GM18502 (cell line): ENCODE data around the gene UBALD1.

Experiments used
- ATAC-seq: cut with Tn5 transposase; IDR thresholded peaks from one replicate; pipeline ENCODE4 v1.9.1; 2021; ENCODE audit warnings: mild to moderate bottlenecking; ENCODE audit not compliant: unreplicated experiment, poor library complexity

UBALD1 gene

GRCh38 chr16:4570086-4570485, 44.6 kb downstream of the UBALD1 start:
- ATAC-seq: no peak

GRCh38 chr16:4566144-4566543, 48.5 kb downstream of the UBALD1 start:
- ATAC-seq: no peak

DNA sequence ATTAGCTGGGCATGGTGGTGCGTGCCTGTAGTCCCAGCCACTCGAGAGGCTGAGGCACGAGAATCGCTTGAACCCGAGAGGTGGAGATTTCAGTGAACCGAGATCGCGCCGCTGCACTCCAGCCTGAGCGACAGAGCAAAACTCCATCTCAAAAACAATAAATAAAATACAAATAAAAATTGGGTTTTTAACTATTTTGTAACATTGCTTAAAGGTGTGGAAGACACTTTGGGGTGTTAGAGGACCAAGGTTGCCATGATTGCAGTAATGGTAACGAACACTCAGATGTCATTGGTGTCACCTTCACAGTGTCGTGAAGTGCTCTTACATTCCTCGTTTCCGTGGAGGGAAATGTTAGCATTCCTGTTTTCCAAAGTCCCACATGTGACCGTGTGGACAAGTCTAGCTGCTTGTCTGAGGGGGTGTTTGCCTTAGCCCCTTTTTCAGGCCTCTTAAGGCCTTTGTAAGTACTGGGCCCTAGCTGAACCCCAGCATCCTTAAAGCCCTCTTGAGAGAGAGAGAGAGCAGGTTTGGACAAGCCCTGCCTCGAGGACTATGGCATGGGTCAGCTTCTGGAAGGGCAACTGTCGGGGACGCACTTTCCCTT, 49.9 kb downstream of the UBALD1 start:
- no peak for ATAC-seq

DNA sequence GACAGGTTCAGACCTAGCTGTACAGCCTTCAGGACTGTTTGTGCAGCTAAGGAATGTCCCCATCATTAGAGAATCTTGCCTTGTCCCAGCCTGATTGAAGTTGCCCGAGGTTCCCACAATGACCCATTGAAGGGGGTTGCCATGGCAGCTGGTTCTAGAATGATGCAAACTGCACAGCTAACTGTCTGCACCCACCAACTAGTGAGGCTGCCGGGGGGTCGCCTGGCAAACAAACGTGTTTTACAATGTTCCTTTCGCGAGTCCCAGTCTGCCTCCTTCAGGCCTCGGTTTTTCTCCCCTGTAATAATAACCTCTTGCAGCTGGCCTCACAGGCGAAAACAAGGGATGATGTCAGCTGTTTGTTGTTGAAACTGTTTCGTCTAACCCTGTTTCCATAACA, 53.1 kb downstream of the UBALD1 start:
- ATAC-seq: no peak
